IPS-NIHi7 (cell line): ENCODE data around the gene KLK4.

Experiments used
- DNase-seq: peaks from one replicate; pipeline ENCODE4 v3.0.0; 2012; ENCODE audit warnings: mixed read lengths; ENCODE audit errors: extremely low spot score

KLK4 gene

DNA sequence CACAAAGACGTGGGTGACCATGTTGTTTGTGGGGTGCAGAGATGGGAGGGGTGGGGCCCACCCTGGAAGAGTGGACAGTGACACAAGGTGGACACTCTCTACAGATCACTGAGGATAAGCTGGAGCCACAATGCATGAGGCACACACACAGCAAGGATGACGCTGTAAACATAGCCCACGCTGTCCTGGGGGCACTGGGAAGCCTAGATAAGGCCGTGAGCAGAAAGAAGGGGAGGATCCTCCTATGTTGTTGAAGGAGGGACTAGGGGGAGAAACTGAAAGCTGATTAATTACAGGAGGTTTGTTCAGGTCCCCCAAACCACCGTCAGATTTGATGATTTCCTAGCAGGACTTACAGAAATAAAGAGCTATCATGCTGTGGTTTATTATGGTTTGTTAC lies 32.3 kb downstream of the KLK4 start:
- no peak for DNase-seq

DNA sequence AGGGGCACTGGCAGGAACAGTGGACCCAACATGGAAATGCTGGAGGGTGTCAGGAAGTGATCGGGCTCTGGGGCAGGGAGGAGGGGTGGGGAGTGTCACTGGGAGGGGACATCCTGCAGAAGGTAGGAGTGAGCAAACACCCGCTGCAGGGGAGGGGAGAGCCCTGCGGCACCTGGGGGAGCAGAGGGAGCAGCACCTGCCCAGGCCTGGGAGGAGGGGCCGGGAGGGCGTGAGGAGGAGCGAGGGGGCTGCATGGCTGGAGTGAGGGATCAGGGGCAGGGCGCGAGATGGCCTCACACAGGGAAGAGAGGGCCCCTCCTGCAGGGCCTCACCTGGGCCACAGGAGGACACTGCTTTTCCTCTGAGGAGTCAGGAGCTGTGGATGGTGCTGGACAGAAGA lies 33.9 kb downstream of the KLK4 start:
- DNase-seq, result peak; percentile 21

DNA sequence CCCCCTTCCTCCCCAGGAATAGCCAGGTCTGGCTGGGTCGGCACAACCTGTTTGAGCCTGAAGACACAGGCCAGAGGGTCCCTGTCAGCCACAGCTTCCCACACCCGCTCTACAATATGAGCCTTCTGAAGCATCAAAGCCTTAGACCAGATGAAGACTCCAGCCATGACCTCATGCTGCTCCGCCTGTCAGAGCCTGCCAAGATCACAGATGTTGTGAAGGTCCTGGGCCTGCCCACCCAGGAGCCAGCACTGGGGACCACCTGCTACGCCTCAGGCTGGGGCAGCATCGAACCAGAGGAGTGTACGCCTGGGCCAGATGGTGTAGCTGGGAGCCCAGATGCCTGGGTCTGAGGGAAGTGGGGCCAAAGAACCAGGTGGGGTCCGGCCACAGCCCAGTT lies 34.7 kb downstream of the KLK4 start:
- DNase-seq, result no peak

DNA sequence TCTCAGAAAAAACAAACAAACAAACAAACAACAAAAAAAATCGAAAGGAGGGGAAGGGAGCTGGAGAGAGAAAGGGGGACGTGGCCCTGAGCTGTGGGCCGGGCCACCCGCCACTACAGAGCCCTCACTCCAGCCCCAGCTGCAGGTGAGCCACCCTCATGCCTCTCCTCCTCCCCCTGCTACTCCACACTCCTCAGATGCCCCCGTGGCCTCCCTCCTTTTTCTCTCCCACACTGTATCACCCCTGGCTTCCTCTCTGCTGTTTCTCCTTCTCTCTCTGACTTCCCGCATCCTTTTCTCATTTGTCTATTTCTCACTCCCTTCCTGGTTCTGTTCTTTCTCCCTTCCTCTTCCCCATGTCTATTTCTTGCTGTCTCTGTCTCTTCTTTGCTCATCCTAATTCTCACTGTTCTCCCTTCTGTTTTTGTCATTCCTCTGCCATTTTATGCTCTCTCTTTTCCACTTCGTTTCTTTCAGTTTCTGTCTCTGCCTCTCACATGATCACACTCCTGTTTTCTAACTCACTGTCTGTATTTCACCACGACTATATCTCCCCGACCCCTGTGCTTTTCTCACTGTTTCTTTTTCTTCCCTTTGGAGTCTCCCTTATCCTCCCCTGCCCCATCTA lies 35.3 kb downstream of the KLK4 start:
- DNase-seq, result no peak

DNA sequence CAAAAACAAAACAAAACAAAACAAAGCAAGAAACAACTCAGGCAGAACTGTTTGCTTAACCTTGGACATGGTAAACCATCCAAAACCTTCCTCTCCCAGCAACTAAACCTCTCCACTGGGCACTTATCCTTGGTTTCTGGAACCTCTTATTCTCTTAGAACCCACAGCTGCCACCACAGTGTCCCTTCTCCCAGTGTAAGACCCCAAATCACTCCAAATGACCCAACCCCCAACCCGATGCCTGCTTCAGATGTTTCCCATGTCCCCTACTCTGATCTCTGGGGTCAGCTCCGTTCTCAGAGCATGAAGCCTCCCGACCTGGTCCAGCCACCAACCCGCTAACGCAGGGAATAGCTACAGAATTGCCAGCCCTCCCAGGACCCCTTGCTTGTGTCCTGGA lies 37.0 kb downstream of the KLK4 start:
- no peak for DNase-seq

DNA sequence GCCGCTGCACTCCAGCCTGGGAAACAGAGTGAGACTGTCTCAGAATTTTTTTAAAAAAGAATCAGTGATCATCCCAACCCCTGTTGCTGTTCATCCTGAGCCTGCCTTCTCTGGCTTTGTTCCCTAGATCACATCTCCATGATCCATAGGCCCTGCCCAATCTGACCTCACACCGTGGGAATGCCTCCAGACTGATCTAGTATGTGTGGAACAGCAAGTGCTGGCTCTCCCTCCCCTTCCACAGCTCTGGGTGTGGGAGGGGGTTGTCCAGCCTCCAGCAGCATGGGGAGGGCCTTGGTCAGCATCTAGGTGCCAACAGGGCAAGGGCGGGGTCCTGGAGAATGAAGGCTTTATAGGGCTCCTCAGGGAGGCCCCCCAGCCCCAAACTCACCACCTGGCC lies 38.1 kb downstream of the KLK4 start, which contains the start of gene KLK2:
Gene KLK2 (plus strand): TSS at position 384 of the 400 bp plus-strand sequence. CDS start 35 bp downstream, outside the sequence.
- no peak for DNase-seq

DNA sequence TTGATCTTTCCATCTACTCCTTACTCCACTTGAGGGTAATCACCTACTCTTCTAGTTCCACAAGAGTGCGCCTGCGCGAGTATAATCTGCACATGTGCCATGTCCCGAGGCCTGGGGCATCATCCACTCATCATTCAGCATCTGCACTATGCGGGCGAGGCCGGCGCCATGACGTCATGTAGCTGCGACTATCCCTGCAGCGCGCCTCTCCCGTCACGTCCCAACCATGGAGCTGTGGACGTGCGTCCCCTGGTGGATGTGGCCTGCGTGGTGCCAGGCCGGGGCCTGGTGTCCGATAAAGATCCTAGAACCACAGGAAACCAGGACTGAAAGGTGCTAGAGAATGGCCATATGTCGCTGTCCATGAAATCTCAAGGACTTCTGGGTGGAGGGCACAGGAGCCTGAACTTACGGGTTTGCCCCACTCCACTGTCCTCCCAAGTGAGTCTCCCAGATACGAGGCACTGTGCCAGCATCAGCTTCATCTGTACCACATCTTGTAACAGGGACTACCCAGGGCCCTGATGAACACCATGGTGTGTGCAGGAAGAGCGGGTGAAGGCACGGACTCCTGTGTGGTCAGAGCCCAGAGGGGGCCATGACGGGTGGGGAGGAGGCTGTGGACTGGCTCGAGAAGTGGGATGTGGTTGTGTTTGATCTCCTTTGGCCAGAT lies 40.6 kb downstream of the KLK4 start:
- peak; percentile 39 for DNase-seq

DNA sequence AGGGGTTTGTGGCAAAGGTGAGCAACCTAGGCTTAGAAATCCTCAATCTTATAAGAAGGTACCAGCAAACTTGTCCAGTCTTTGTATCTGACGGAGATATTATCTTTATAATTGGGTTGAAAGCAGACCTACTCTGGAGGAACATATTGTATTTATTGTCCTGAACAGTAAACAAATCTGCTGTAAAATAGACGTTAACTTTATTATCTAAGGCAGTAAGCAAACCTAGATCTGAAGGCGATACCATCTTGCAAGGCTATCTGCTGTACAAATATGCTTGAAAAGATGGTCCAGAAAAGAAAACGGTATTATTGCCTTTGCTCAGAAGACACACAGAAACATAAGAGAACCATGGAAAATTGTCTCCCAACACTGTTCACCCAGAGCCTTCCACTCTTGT lies 41.7 kb downstream of the KLK4 start:
- no peak for DNase-seq

DNA sequence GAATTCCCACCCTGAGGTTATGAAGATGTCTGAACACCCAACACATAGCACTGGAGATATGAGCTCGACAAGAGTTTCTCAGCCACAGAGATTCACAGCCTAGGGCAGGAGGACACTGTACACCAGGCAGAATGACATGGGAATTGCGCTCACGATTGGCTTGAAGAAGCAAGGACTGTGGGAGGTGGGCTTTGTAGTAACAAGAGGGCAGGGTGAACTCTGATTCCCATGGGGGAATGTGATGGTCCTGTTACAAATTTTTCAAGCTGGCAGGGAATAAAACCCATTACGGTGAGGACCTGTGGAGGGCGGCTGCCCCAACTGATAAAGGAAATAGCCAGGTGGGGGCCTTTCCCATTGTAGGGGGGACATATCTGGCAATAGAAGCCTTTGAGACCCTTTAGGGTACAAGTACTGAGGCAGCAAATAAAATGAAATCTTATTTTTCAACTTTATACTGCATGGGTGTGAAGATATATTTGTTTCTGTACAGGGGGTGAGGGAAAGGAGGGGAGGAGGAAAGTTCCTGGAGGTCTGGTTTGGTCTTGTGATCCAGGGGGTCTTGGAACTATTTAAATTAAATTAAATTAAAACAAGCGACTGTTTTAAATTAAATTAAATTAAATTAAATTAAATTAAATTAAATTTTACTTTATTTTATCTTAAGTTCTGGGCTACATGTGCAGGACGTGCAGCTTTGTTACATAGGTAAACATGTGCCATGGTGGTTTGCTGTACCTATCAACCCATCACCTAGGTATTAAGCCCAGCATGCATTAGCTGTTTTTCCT lies 49.5 kb downstream of the KLK4 start:
- DNase-seq, result no peak

DNA sequence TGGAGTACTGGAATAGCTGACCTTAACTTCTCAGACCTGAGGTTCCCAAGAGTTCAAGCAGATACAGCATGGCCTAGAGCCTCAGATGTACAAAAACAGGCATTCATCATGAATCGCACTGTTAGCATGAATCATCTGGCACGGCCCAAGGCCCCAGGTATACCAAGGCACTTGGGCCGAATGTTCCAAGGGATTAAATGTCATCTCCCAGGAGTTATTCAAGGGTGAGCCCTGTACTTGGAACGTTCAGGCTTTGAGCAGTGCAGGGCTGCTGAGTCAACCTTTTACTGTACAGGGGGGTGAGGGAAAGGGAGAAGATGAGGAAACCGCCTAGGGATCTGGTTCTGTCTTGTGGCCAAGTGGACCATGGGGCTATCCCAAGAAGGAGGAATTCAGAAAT lies 50.2 kb downstream of the KLK4 start:
- no peak for DNase-seq

DNA sequence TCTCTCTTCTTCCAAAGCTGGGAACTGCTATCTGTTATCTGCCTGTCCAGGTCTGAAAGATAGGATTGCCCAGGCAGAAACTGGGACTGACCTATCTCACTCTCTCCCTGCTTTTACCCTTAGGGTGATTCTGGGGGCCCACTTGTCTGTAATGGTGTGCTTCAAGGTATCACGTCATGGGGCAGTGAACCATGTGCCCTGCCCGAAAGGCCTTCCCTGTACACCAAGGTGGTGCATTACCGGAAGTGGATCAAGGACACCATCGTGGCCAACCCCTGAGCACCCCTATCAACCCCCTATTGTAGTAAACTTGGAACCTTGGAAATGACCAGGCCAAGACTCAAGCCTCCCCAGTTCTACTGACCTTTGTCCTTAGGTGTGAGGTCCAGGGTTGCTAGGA lies 51.3 kb downstream of the KLK4 start:
- DNase-seq, result no peak

DNA sequence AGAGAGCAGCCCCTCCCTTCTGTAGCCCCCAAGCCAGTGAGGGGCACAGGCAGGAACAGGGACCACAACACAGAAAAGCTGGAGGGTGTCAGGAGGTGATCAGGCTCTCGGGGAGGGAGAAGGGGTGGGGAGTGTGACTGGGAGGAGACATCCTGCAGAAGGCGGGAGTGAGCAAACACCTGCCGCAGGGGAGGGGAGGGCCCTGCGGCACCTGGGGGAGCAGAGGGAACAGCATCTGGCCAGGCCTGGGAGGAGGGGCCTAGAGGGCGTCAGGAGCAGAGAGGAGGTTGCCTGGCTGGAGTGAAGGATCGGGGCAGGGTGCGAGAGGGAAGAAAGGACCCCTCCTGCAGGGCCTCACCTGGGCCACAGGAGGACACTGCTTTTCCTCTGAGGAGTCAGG lies 52.3 kb downstream of the KLK4 start:
- peak; percentile 49 for DNase-seq

DNA sequence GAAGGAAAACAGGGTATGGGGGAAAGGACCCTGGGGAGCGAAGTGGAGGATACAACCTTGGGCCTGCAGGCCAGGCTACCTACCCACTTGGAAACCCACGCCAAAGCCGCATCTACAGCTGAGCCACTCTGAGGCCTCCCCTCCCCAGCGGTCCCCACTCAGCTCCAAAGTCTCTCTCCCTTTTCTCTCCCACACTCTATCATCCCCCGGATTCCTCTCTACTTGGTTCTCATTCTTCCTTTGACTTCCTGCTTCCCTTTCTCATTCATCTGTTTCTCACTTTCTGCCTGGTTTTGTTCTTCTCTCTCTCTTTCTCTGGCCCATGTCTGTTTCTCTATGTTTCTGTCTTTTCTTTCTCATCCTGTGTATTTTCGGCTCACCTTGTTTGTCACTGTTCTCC lies 53.8 kb downstream of the KLK4 start:
- DNase-seq, result no peak
